RKO (cell line): ENCODE data around the gene IL23R.

Experiments used
- DNase-seq: peaks from one replicate; pipeline ENCODE4 v3.0.0-alpha.2; 2016; ENCODE audit warnings: low spot score

The IL23R gene

DNA sequence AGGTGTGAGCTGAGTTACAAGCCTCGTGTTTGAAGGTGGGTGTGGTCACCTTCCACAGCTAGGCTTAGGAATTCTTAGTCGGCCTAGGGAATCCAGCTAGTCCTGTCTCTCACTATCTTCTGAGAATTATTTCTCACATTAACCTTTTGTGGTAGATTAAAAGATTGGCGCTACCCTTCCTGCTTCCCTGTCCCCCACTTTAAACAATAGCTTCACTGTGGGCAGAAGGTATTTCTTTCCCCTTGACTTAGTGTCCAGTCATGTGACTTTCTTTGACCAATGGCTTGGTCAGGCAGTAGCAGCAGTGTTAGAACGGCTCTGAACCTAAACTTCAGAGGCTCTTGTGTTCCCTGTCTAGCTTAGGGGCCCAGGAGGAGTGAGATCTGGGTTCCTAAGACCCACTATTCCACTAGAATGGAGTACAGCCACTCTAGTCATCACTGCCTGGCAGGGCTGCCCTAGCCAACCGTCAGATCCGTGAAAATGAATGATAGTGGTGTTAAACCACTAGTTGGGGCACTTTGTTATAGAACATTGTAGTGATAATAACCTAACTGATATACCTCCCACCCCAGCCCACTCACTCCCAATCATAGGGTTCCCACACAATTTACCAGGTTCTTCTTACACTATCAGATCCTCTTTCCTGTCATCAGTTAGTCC, 17.6 kb upstream of the IL23R start:
- no peak for DNase-seq

DNA sequence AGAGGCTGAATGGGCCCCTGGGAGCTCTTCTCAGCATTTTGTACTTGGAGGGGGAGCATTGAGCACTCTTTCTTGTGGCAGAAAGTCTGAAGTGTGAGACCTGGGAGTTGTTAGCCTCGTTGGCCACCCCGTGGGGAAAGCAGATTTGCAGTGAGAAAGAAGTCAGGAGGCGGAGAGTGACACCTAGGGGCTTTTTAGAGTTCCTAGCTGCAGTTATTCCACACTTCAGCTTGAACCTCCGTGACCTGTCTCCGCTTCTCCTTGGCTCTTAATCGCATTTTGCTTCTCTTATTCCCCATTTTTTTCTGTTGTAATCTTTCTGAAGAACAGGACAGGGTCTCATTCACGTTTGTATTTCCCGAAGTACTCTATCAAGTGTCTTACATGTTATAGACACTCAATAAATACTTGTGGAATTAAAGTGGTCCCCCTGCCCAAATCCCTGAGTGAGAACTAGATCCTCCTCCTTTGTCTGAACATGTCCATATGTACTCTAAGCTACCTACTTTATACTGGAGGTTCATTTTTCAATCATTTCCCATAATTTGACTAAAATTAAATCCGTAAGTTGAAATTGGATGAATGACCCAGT, 17.0 kb upstream of the IL23R start:
- peak; percentile 84 for DNase-seq

DNA sequence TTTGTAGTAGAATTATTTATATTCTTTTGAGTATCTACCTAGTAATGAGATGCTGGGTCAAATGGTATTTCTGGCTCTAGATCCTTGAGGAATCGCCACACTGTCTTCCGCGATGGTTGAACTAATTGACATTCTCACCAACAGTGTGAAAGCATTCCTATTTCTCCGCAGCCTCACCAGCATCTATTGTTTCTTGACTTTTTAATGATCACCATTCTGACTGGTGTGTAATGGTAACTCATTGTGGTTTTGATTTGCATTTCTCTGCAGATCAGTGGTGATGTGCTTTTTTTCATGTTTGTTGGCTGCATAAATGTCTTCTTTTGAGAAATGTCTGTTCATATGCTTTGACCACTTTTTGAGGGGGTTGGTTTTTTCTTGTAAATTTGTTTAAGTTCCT, 15.3 kb upstream of the IL23R start:
- no peak for DNase-seq

DNA sequence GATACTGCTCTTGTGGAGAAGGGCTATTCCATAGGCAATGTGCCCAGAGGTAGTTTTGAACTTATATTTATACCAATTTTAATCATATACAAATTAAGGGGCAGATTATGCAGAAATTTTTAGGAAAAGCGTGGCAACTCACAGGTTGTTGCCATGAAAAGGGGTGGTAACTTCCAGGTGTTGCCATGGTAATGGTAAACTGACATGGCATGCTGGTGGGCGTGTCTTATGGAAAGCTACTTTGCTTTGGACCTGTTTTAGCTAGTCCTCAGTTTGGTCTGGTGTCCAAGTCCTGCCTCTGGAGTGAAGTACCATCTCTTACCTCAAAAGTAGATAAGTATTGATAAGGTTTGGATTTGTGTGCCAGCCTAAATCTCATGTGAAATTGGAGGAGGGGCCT, 7.9 kb upstream of the IL23R start:
- DNase-seq: no peak

DNA sequence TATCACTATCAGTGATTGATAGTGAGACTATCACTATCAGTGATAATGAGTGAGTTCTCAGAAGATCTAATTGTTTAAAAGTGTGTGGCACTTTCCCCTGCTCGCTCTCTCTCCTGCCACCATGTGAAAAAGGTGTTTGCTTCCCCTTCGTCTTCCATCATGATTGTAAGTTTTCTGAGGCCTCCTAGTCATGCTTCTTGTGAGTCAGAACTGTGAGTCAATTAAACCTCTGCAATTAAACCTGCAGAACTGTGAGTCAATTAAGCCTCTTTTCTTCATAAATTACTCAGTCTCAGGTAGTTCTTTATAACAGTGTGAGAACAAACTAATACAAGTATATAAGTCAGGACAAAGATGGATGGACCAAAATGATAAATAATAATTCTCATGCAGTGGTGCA, 7.0 kb upstream of the IL23R start:
- peak; percentile 77 for DNase-seq

DNA sequence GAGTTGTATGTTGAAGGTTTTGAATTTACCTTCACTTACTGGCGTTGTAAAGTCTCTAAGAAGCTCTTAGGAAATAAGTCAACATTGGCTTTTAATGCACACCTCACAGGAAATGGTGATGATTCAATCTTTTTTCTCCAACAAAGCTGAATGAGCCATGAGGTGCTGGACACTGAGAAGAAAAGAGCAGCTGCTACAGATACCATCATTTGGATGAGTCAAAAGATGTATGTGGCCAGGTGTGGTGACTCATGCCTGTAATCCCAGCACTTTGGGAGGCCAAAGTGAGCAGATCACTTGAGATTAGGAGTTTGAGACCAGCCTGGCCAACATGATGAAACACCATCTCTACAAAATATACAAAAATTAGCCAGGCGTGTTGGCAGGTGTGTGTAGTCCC, 3.3 kb upstream of the IL23R start:
- DNase-seq: peak; percentile 91

DNA sequence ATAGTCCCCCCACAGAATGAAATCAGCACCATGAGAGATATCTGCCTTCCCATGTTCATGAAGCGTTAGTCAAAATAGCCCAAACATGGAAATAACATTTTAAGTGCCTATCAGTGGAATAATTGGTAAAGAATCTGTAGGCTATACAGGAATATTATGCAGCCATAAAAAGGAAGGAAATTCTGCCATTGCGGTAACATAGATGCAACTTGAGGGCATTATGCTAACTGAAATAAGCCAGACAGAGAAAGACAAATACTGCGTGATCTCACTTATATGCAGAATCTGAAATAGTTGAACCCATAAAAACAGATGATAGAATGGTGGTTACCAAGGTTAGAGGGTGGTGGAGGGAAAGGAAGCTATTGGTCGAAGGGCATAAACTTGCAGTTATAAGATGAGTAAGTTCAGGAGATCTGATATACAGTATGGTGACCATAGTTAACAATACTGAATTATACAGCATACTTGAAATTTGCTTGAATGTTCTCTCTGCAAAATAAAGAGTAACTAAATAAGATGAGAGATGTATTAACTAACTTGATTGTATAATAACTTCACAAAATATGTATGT, 699 bp upstream of the IL23R start:
- DNase-seq: no peak

DNA sequence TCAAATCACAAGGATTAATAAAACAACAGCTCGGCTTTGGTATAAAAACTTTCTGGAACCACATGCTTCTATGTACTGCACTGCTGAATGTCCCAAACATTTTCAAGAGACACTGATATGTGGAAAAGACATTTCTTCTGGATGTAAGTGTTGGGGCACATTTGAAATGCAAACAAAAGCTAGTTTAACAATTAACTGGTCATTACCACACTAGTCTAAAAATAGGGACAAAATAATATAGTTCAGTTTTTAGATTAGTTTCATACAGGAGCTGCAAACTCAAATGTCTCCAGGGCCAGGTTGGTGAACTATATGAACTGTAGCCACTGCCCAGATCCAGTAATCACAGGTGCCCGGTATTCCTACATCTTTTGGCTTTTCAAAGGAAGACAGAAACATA, 3.2 kb downstream of the IL23R start:
- no peak for DNase-seq

DNA sequence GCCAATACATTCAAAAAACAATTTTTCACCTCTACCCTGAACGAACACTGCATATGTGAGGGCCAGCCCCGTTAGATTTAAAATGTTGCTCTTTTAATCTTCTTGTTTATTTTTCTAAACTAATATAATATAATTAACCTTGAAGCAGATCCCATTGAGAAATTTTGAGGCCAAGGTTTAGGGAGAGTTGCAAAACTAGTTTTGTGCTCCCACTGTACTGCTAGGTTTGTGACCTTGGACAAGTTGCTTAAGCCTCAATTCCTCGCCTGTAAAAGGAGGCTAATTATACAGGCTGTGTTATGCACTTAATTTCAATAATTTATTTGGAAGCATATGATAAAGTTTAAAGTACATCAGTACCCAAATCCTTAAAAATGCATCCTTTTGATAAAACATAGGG, 3.7 kb downstream of the IL23R start:
- DNase-seq: no peak

DNA sequence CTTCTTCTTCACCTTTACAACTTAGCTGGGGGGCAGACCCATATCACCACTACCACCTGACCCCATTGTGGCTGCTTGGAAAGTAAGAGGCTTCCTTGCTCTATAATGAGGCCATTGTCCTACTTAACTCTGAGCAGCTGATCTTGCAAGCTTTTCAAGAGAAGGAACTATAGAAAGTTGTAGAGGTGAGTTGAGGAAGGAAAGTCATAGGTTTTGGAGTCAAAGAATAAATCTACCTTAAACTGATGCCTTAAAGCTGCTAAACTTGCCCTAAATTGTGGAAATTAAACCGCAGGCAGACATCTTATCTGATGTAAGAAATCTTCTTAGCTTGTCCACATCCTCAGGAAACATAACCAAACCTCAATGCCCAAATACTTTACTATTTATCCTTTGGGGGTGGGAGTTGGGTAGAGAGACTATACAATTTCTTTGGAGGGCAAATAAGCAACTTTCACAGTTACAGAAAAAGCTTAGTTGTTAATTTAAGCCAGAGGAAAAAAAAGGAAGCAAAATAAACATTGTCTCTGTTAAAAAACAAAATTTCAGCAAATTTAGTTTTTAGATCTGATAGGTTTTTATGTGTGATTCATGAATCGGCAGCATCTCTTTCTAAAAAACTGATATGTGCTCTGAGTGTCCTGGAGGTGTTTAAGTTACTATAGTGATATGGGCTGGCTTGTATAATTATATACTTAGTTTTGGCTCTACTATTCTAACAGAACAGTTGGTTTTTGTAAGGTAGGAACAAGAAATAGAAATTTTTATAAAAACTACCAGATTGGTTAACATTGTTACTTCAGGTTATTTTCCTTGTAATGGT, 4.7 kb downstream of the IL23R start:
- no peak for DNase-seq

DNA sequence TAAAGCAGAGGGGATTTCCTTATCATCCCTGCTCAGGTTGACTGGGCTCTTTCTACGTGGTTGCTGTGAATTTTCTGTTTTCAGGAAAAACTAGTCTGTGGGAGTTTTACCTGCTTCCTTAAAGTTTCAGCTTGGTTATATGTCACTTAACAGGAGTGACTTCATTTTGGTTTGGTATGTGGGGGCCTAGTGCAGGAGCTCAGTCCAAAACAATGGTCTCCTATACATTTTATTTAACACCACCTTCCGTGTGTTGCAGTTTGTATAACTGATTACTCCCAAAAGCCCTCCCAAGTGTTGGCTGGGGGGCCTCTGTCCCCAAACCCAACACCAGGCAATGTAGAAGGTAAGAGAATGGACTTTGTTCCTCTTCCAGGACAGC, 5.3 kb downstream of the IL23R start:
- no peak for DNase-seq

DNA sequence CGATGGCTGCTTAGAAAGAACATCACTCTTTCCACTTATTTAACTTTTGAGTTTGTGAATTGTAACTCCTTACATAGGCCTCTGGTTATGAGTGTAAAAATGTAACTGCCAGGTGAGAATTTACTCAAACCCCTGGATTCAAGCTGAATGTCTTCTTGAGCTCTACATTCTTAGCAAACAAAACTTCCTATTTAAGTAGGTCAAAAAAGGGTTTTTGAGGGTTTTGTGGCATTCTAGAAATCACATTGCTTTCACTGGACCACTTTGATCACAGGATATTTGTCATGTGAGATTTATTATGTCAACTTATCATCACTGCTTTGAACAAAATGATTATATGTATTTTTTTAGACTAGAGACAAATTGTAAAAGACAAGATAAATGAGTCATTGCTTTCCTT, 5.7 kb downstream of the IL23R start:
- no peak for DNase-seq

DNA sequence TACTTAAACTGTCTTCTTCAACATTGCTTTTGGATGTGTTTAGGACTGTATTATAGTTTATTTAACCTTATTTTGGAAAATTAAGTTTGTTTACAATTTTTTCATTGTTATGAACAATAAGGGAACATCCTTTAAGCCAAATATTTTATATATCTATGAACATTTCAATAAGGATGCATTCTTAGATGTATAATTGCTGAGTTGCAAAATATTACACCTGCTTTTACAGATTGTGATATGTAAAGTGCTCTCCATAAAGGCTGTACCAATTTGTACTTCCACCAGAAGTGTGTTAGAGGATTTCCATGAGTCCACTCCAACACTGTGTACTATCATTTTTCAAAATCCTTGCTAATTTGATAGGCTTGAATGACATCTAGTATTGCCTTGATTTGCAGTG, 7.7 kb downstream of the IL23R start:
- DNase-seq: no peak

DNA sequence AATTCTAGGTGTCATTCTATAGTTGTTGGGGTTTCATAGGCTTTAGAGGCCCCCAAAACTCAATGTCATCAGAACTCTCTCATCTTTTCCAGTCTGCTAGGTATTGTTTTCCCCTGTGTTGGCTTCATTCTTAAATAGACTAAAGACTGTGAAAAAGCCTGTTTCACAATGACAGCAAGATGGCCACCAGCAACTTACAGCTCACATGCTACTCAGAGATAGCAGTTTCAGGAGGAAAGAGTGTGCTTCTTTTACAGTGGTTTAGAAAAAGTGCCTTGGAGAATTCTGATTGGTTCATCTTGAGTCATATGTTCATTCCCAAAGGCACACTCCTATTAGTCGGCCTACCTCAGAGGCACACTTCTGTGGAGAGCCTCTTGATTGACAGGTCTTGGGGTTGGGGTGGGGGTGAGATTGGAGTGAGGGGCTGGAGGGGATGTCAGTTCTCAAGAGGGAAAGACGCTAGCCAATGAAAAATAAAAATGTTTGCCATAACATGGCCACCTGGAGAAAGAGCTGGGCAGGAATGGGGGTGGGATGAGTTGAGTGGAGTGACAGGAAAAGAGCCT, 8.5 kb downstream of the IL23R start:
- no peak for DNase-seq

DNA sequence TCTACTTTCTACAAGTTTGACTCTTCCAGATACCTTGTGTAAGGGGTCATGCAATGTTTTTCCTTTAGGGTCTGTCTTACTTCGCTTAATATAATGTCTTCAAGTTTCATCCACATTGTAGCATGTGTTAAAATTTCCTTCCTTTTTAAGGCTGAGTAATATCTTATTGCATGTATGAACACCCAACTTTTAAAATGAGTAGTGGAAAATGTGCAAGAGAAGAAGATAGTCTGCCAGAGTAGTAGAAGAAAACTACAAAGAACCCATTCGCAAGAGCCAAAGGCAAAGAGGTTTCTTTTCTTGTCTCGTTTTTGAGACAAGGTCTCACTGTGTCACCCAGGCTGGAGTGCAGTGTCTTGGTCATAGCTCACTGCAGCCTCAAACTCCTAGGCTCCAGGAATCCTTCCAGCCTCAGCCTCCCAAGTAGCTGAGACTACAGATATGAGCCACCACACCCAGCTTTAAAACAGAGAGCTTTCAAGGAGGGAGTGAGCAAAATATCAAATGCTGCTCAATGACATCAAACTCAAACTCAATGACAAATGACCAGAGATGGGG, 9.4 kb downstream of the IL23R start:
- DNase-seq: no peak

DNA sequence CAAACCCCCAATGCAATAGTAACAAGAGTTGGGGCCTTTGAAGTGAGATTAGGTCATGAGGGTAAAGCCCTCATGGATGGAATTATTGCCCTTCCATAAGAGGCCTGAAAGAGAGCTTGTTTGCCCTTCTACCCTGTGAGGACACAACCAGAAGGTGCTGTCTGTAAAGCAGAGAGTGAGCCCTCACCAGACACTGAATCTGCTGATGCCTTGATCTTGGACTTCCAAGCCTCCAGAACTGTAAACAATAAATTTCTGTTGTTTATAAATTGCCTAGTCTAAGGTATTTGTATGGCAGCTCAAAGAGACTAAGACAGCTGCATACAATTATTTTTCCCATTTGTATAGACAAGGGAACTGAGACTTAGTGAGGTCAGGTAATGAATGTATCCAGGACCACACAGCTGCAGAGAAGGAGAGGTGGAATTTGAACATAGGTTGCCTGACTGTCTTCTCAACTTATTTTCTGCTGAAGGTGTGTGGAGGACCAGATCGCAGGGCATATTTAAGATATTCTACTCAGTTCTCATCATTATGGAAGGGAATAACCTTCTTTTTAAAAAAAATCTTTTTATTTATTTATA, 18.7 kb downstream of the IL23R start:
- no peak for DNase-seq

DNA sequence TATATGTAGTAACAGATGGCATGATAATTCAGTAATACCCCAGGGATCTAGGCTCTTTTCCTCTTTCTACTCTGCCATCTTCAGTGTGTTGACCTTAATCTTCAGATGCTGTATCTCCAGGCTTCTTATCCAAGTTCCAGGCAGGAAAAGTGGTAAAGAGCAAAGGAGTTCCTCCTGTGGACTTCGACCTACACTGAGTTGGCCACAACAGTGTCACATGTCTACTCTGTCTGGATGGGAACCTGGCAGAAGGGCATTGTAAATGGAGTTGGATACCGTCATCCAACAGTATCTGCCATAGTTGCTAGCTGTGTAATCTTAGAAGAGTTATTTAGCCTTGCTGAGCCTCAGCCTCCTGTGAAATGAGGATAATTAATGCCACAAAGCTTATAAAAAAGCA, 21.9 kb downstream of the IL23R start:
- no peak for DNase-seq

DNA sequence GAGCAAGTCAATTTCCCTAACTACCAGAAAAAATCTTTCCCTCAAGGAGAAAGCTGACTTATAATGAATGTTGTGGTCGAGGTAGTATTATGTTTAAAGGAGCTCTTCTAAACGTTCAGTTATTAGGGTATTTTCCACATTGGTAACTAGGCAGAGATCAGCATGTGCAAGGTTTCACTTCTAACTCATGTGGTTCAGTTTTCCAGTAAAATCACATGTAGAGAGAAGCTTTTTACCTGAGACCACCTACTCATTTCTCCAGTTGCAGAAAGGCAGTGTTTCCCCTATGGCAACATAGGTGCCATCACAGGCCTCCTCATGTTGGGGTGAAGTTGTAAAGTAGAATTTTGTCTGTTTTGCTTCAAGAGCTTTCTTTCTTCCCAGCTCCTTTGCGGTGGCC, 23.7 kb downstream of the IL23R start:
- no peak for DNase-seq

DNA sequence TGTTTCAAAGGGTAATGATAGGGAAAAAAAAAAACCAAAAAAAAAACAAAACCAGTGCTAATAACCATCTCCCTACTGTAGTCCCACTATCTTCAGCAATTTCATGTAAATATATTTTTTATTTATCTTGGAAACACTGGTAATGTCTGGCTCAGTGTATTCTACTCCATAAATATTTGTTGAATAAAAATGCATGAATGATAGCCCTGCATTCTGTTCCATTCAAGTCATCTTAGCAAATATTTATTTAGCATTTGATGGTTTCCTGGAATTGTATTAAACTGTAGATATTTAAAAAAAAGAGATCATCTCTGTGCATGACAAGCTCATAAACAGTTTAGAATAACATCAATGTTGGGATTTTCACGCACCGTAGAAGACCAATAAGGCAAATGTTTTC, 24.2 kb downstream of the IL23R start:
- DNase-seq: no peak

DNA sequence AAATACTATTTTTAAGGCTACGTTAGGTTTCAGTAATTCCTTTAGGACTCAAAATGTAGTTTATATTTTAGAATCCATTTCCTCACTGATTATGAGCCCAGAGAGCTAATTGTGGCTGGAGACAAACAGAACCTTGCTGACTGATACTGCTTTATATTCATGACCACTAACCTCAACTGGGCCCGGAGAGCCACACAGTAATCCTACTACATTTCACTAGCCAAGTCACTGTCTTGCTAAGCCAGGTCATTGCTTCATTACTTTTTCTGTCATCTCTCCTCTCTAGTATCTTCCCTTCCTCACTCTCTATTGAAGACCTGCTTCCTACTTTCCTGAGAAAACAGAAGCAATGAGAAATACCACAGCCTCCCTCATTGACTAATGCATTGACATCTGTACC, 24.7 kb downstream of the IL23R start:
- DNase-seq: no peak

DNA sequence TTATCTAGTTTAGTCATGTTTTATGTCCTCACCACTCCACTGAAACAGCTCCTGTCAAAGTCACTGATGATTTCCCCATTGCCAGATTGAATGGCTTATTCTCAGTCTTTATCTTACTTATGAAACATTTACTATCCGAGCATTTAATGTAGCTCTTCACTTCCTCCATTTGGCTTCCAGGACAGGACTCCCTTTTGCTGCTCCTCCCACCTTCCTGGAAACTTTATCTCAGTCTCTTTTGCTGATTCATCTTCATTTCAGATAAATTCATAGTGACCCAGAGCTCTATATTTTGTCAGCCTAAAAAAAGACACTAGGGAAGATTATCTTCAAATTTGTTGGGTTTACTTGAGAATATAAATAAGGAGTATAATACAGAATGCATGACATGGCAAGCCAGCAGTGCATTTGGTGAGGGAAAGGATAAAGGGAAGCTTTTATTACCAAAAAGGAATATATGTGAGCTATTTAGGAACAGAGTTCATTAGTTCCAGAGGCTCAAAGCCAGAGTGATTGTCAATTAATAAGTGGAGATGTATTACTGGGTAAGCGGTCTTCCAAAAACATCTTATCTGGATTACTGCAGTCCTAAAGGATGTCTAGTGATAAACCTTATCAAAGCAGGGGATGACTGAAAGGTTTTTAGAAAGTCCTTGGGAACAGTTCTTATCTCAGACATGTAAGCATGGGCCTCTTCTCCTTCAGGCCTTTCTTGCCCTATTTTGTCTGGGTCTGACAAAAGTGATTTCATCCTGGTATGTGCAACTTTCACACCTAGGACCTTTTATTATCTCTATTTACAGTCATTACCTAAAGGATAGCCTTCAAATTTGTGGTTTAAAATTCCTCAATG, 25.6 kb downstream of the IL23R start:
- DNase-seq: no peak
